GM19455 (cell line): ENCODE results near the gene FMR1NB.
A peak's percentile ranks its signal among the peaks of the same experiment; 100 is the strongest.

Source experiments
- ATAC-seq: cut with Tn5 transposase; IDR thresholded peaks from one replicate; pipeline ENCODE4 v1.9.1; 2021; ENCODE audit not compliant: unreplicated experiment

FMR1NB gene

GRCh38 chrX:147981038-147981752 is at the start of gene FMR1NB:
Gene FMR1NB (plus strand): TSS chrX:147981337. CDS start chrX:147981403, 66 bp downstream.
- no peak for ATAC-seq

GRCh38 chrX:147933815-147934214 is 47.3 kb upstream of the FMR1NB start:
- no peak for ATAC-seq

GRCh38 chrX:147935156-147935758 is 45.9 kb upstream of the FMR1NB start:
- ATAC-seq = no peak

- ATAC-seq = no peak
Measured at GRCh38 chrX:147945286-147945685, 35.9 kb upstream of the FMR1NB start.

GRCh38 chrX:147948531-147948930 is 32.6 kb upstream of the FMR1NB start:
- ATAC-seq = no peak

GRCh38 chrX:147950352-147950751 is 30.8 kb upstream of the FMR1NB start:
- no peak for ATAC-seq

GRCh38 chrX:147953976-147954375 is 27.2 kb upstream of the FMR1NB start:
- no peak for ATAC-seq

- no peak for ATAC-seq
Measured at GRCh38 chrX:147957291-147957690, 23.8 kb upstream of the FMR1NB start.

GRCh38 chrX:147958291-147958690 is 22.8 kb upstream of the FMR1NB start:
- no peak for ATAC-seq

GRCh38 chrX:147960722-147961121 is 20.4 kb upstream of the FMR1NB start:
- ATAC-seq = no peak

GRCh38 chrX:147962476-147962875 is 18.7 kb upstream of the FMR1NB start:
- ATAC-seq = no peak

GRCh38 chrX:147978931-147979330 is 2.2 kb upstream of the FMR1NB start:
- no peak for ATAC-seq

GRCh38 chrX:148020329-148020728 is 39.2 kb downstream of the FMR1NB start:
- ATAC-seq = no peak

GRCh38 chrX:148024425-148025148 is 43.5 kb downstream of the FMR1NB start:
- peak; percentile 76 for ATAC-seq

- no peak for ATAC-seq
Measured at GRCh38 chrX:148035380-148035779, 54.2 kb downstream of the FMR1NB start.

GRCh38 chrX:148037020-148037419 is 55.9 kb downstream of the FMR1NB start:
- ATAC-seq = no peak

GRCh38 chrX:148043271-148043855 is 62.2 kb downstream of the FMR1NB start:
- ATAC-seq = no peak

- no peak for ATAC-seq
Measured at GRCh38 chrX:148047200-148047599, 66.1 kb downstream of the FMR1NB start.

- ATAC-seq = no peak
Measured at GRCh38 chrX:148049441-148049840, 68.3 kb downstream of the FMR1NB start.

GRCh38 chrX:148051973-148052372 is 70.8 kb downstream of the FMR1NB start:
- no peak for ATAC-seq

- ATAC-seq = no peak
Measured at GRCh38 chrX:148067285-148067684, 86.1 kb downstream of the FMR1NB start.
